ES-I3 (cell line): Measurements from ENCODE around the gene KBTBD8.

ENCODE experiments used
- H3K36me3 ChIP-seq: 2 replicates; pipeline ENCODE4 v1.6.1; 2013; ENCODE audit warnings: mild to moderate bottlenecking, low read length, control low read depth, moderate library complexity; ENCODE audit not compliant: insufficient read depth
- H3K4me1 ChIP-seq: 2 replicates; pipeline ENCODE4 v1.6.1; 2013; ENCODE audit warnings: mild to moderate bottlenecking, control low read depth, low read length; ENCODE audit not compliant: insufficient read depth
- H3K9ac ChIP-seq: 2 replicates; pipeline ENCODE4 v1.6.1; 2013; ENCODE audit warnings: low read depth, mild to moderate bottlenecking, low read length, moderate library complexity
- H3K9me3 ChIP-seq: 2 replicates; pipeline ENCODE4 v1.6.1; 2013; ENCODE audit warnings: mild to moderate bottlenecking, low read length, moderate library complexity; ENCODE audit not compliant: control insufficient read depth, insufficient read depth

The KBTBD8 gene

DNA sequence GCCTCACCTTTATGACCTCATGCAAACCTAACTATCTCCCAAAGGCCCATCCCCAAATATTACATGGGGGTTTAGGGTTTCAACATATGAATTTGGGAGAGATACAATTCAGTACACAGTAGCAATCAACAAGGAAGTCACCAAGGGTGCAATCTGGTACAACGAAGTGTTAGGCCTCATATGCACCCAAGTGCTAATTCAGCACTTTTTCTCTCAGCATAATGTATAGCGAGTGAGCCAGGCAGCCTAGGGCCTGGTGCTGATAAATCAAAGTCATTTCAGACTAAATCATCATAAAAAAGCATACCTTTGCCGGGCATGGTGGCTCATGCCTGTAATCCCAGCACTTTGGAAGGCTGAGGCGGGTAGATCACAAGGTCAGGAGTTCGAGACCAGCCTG is 11.7 kb upstream of the KBTBD8 start:
- peaks cover 29% of the 10 kb centered on the region for H3K4me1 ChIP-seq
- H3K9me3 ChIP-seq: no peaks in the 10 kb centered on the region
- no peak overlapping the region for H3K9ac ChIP-seq
- H3K36me3 ChIP-seq: no peaks in the 10 kb centered on the region

DNA sequence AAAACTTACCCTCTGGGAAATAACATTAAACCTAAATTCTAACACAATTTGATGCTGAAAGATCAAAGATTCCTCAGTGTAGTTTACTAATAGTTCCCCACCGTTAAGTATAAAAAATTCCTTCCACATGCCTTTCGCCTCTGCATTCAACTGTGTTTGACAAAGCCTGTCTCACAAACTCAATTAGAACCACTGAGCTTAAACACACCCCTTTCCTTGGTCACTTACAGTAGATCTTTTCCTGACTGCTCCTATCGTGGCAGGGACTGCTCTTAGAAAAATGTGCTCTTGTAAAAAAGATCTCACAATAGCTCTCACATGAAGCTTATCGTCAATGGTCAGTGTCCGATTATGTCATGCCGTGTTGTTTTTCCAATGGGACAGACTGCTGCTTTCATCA is 8.9 kb upstream of the KBTBD8 start:
- Histone ChIP-seq H3K9me3 (no peaks in the 10 kb centered on the region), H3K4me1 (peaks cover 18% of the 10 kb centered on the region), H3K36me3 (no peaks in the 10 kb centered on the region), H3K9ac (peak overlapping the region; percentile 27; the same call in 1 of the 2 replicates)

DNA sequence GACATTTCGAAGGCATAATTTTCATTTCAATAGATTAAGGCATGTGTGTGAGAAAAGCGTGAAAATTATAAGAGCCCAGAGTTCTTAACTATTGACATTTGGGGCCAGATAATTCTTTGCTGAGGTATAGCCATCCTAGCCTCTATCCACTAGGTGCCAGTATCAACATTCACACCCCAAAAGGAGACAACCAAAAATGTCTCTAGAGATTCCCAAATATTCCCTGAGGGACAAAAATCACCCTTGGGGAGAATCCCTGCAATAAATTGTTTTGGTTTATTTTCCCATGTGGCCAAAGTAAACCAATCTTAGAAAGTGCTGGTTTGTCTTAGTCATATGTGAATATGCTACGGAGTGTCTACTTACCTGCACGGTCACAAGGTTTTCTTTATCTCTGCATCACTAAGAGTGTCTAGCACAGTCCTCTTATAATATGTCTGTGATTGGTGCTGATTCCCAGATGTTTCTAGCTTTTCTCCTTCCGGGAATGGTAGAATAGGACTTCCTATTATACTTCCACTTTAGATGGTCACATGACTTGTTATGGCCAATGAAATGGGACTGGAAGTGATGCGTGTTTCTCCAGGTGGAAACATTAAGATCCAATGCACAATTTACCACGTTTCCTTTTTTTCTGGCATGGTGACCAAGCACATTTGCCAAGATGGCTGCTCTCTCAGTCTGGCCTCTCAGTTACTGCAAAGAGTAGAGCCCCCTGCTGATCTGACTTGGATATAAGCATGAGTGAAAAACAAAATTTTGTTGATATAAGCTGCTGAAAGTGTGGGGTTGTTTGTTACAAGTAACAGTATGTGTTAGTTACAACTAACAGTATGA is 8.0 kb upstream of the KBTBD8 start:
- Histone ChIP-seq H3K4me1 (peaks cover 18% of the 10 kb centered on the region), H3K9ac (peak overlapping the region; percentile 27; the same call in 1 of the 2 replicates)

DNA sequence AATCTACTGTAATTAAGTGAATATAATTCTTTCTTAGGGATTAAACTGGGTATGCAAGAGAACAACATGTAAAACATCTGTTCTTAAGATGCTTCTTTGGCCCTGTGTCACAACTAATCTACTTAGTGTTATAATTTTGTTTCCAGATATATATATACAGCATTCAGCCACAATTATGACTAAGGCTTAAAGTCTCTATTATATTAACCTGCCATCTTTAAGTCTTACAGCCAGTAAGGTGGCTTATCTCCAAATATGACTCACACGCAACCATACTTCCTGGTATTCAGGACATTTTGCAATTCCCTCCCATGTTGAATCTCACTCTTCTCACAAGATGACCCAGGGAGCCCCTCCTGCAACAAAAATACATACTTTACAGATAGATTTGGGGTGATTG is 6.6 kb upstream of the KBTBD8 start:
- Histone ChIP-seq H3K9me3 (no peaks in the 10 kb centered on the region), H3K9ac (no peak overlapping the region), H3K4me1 (peaks cover 18% of the 10 kb centered on the region), H3K36me3 (no peaks in the 10 kb centered on the region)

More for the DNA sequence above, 8.0 kb upstream of the KBTBD8 start:
- Histone ChIP-seq H3K9me3 (no peaks in the 10 kb centered on the region), H3K36me3 (no peaks in the 10 kb centered on the region)

DNA sequence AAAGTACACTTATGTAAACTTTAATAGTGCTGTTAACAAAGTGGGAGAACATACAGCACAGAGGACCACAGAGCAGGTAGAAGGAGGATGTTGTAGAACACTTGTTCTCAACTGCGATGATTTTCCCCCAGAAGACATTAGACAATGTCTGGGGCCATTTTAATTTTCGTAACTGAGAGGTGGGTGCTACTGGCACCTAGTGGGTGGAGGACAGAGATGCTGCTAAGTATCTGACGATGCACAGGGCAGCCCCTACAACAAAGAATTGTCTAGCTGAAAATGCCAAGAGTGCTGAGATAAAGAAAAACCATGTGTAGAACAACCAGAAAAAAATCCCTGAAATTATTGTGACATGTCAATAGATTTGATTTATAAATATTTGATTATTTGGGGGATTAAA is 5.0 kb upstream of the KBTBD8 start:
- Histone ChIP-seq H3K9ac (no peak overlapping the region), H3K36me3 (no peaks in the 10 kb centered on the region), H3K4me1 (peaks cover 20% of the 10 kb centered on the region), H3K9me3 (no peaks in the 10 kb centered on the region)

DNA sequence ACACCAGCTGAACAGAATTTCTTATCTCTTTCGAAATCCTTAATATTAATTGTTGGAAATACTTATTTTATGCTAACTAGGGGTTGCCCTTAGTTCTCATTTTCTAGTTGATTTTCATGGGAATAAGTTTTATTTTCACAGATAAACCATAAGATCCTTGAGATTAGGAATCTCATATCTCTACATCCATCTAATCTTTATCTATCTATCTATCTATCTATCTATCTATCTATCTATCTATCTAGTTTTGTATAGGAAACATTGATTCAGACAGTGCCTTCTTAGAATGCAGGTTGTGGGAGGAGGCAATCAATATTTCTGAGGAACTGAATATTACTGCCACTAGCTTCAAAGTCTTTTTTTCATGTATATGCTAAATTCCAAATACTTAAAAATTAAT is 3.5 kb upstream of the KBTBD8 start:
- no peaks in the 10 kb centered on the region for H3K36me3 ChIP-seq
- no peaks in the 10 kb centered on the region for H3K9me3 ChIP-seq
- H3K4me1 ChIP-seq: peaks cover 15% of the 10 kb centered on the region
- H3K9ac ChIP-seq: no peak overlapping the region

DNA sequence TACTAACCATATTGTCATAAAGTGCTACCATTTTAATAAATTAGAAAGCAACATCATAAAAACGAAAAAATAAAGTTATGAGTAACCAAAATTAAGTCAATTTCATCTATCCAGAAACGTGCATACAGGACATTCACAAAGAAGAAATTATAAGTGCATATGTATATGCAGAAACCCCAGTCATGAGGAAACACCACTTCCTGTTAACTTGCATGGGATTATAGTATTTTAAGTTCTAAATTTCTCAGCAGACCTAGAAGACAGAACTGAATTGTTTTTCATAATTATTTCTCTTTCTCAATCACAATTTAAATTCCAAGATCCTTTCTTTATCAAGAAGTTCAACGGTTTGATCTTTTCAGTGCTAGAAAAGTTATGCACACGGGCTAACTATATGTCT is 1.4 kb upstream of the KBTBD8 start:
- H3K4me1 ChIP-seq: peaks cover 10% of the 10 kb centered on the region
- no peaks in the 10 kb centered on the region for H3K36me3 ChIP-seq
- H3K9me3 ChIP-seq: no peaks in the 10 kb centered on the region
- no peak overlapping the region for H3K9ac ChIP-seq

DNA sequence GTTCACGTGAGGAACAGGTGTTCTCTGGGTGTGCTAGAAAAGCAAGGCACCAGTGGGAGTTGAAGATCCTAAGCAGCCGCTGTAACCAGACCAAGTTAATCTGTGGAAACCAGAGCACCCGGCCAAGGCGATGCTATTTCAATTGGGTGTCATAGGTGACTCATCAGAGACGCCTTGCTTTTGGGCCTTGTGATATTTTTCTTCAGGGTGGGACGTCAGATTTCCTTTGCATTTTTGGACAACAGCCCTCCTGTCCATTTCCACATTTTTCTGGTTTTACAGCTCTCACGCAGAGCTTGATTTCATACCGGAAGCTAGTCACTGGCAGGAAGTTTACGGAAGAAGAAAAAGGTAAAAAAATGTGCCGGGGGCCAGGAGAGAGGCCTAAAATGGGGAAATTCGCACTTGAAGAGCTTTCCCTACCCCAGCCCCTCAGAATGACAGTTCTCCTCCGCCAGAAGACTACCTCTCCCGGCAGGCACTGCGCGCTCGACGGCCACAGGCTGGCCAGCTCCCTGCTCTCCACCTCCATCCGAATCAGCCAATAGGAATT is 471 bp upstream of the KBTBD8 start:
- Histone ChIP-seq H3K9ac (peak overlapping the region; percentile 40), H3K9me3 (no peaks in the 10 kb centered on the region), H3K36me3 (no peaks in the 10 kb centered on the region), H3K4me1 (peaks cover 10% of the 10 kb centered on the region)

DNA sequence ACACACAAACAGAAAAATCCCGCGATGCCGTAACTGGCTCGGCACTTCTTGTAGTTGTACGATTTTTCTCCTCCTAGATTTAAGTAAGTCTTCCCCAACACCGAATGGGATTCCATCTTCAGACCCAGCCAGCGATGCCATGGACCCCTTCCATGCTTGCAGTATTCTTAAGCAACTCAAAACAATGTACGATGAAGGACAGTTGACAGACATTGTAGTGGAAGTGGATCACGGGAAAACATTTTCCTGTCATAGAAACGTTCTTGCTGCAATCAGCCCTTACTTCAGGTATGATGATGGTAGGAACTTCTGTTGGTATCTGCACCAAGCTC is 763 bp downstream of the KBTBD8 start:
- Histone ChIP-seq H3K9ac (peak overlapping the region; percentile 60), H3K36me3 (peaks cover 5% of the 10 kb centered on the region), H3K9me3 (no peaks in the 10 kb centered on the region), H3K4me1 (peaks cover 10% of the 10 kb centered on the region)

DNA sequence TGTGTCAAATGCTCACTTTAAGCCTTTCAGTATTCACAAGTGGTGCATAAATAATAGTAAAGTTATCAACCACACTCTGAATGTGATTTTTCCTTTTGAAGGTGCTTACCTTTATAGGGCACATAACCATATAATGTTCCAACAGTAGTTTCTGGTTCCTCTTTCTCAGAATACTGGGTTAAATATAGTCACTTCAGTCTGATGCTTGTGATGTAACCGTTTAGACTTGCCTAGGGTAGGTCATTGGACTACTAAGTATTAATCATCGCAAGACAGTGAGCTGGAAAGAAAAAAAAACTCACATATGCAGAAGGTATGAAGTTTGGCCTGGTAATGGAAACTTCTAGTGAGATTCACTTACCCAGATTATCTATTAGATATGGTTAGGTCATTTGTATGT is 1.9 kb downstream of the KBTBD8 start:
- Histone ChIP-seq H3K9ac (no peak overlapping the region), H3K9me3 (no peaks in the 10 kb centered on the region), H3K36me3 (peaks cover 5% of the 10 kb centered on the region), H3K4me1 (peaks cover 10% of the 10 kb centered on the region)

DNA sequence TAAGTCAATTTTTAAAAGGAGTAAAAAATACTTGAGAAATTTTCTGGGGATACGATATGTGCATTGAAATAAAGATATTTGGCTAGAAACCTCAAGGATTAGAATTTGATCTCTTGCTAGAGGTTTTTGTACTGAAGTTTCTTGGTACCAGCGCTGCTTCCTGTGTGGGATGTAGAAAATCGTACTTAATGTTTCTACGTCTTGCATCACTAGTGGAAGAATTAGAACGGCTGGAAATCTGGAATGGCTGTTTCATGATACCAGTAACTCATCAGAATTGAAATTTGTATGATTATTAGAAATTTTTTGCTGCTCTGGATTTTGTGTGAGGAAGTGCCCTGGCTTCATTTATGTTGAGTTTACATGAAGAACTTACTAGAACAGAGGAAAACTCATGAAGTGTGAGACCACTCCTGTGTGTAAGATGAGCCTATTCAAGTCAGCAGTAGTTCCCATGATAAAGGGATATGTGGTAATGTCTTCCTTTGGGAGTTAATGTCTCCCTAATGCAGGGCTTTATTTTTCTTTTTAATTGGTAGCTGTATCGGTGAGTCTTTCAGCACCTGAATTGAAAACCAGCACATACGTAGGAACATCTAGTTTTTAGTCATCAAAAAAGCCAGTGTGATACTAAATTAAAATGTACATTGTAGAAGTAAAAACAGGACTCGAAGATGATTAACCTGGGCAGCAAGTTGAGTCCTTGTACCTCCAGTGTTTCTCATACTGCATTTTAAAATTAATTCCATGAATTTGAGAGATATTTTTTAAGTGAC is 3.2 kb downstream of the KBTBD8 start:
- H3K9ac ChIP-seq: no peak overlapping the region
- H3K4me1 ChIP-seq: peaks cover 10% of the 10 kb centered on the region
- peaks cover 5% of the 10 kb centered on the region for H3K36me3 ChIP-seq
- no peaks in the 10 kb centered on the region for H3K9me3 ChIP-seq

DNA sequence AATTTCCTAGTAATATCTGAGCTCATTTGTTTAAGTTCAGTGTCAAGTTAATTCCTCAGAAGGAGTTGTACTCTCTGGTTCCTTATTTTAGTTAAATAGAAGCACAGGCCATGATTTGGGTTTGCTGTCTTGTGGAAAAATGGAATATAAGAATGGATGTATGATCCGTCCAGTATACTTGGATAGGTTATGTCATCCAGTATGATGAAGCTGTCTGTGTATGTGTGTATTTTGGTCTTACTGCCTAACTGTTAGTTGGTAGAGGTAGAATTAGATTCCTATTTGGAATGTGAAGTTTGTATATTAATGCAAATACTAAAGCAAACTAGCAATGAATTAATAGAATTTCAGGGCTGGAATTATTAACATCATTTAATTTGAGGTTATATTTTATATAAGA is 7.9 kb downstream of the KBTBD8 start:
- Histone ChIP-seq H3K9me3 (no peaks in the 10 kb centered on the region), H3K4me1 (peaks cover 7% of the 10 kb centered on the region), H3K36me3 (peaks cover 5% of the 10 kb centered on the region), H3K9ac (no peak overlapping the region)

DNA sequence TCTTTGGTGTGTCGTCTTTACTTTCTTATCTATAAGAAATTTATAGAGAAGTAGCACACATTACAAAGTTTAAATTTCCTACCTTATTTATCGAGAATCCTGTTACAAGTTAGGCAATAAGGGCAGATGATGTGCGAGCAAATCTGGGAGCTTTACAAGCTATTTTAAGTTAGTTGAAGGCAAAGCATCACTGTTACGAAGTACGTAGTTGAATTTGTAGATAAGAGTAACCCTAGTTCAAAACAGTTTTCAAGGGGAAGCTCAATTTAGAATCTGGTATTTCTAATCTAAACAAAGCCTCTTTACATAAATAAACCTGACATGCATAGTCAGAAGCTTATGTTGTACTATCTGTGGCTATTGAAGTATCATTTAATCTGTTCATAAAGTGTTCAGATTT is 8.4 kb downstream of the KBTBD8 start:
- H3K4me1 ChIP-seq: peaks cover 2% of the 10 kb centered on the region; the same call in 1 of the 2 replicates
- peaks cover 5% of the 10 kb centered on the region for H3K36me3 ChIP-seq
- H3K9me3 ChIP-seq: no peaks in the 10 kb centered on the region
- no peak overlapping the region for H3K9ac ChIP-seq

DNA sequence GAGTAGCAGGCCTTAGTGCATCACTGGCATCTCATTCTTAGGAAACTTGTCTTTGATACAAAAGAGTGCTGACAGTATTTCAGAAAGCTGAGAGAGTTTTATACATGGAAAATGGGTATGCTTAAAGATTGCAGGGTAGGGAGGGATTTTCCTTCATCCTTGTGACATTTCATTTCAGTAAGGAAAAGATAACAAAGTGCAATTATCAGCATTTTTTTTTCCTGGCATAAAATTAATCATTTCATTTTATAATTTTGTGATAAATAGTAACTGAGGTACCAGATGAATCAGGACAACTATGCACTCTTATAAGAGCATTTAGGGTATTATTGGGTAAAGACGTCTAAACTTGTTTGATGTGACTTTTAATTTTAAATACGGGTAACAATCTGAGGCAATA is 10.3 kb downstream of the KBTBD8 start:
- Histone ChIP-seq H3K9ac (no peak overlapping the region), H3K9me3 (no peaks in the 10 kb centered on the region), H3K36me3 (peaks cover 2% of the 10 kb centered on the region), H3K4me1 (no peaks in the 10 kb centered on the region)

DNA sequence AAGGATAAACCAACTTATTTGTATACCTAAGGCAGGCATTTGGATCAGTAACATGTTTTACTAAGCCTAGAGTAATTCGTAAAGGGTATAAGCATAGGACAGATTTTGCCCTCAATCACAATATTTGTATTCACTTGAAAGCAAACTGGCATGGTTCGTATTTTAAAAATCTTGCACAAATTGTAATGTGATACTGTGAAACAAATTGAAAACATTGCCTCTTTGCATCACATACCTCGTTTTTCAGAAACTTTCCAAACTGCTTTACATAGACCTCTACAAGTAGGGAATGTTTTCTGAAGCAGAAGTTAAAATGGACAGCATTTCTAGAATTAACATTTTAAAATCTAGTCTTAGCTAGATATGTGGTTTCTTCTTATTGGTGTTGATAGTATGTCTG is 11.6 kb downstream of the KBTBD8 start:
- Histone ChIP-seq H3K4me1 (no peaks in the 10 kb centered on the region), H3K9ac (no peak overlapping the region), H3K9me3 (no peaks in the 10 kb centered on the region), H3K36me3 (no peaks in the 10 kb centered on the region; the same call in 1 of the 2 replicates)
